Left ventricle myocardium inferior (tissue), 1 donor: Measurements from ENCODE around the gene PSME1. TPM values are rescaled to one million over a fixed set of nuclear protein-coding genes. Genes with fewer than 3 reads are reported as not detected.
A peak's percentile ranks its signal among the peaks of the same experiment; 100 is the strongest.

ENCODE experiments used
- DNase-seq: peaks from one replicate; pipeline ENCODE4 v3.0.0-alpha.2; 2020
- H3K27ac ChIP-seq: fragments of 200-600 bp; replicated peaks from 2 replicates; pipeline ENCODE4 v1.8.0; 2021
- H3K27me3 ChIP-seq: fragments of 200-600 bp; 2 replicates; pipeline ENCODE4 v1.8.0; 2021; ENCODE audit warnings: low read depth
- H3K36me3 ChIP-seq: fragments of 200-600 bp; 2 replicates; pipeline ENCODE4 v1.8.0; 2021
- H3K4me1 ChIP-seq: fragments of 200-600 bp; 2 replicates; pipeline ENCODE4 v1.8.0; 2021
- H3K4me3 ChIP-seq: fragments of 200-600 bp; 2 replicates; pipeline ENCODE4 v1.8.0; 2021; ENCODE audit warnings: mild to moderate bottlenecking, moderate library complexity
- H3K9me3 ChIP-seq: fragments of 200-600 bp; replicated peaks from 2 replicates; pipeline ENCODE4 v1.8.0; 2021
- CTCF ChIP-seq: fragments of 200-600 bp; IDR thresholded peaks from 2 replicates; pipeline ENCODE4 v1.8.0; 2021; ENCODE audit warnings: antibody characterized with exemption, mild to moderate bottlenecking, borderline replicate concordance
- intact Hi-C: fragments of 100-400 bp; cut with micrococcal nuclease; formaldehyde crosslinking; loops from one replicate; pipeline ENCODE4 v1.11.0; 2022
- total RNA-seq: library from RNA; stranded (reverse); fragmentation: NEBNext Ultra II Directional; extraction: Animal tissue kit (Norgen Biotek cat#: 25700); gene quantifications from one replicate; pipeline ENCODE4 v1.2.1, GENCODE V29; 2021
- donor health status: DM: no; HTN: yes; CAD: no; lungs with severe emphysema.

Gene PSME1
- total RNA-seq, 1 donor from 2014 or later = 108 TPM

GRCh38 chr14:24177041-24177825, 41.2 kb downstream of the PSME1 start:
- H3K36me3 ChIP-seq = peaks cover 51% of the 10 kb centered on the region
- H3K27ac ChIP-seq = no peak overlapping the region
- no peaks in the 10 kb centered on the region for H3K27me3 ChIP-seq
- no peak for DNase-seq
- H3K4me1 ChIP-seq = peaks cover 19% of the 10 kb centered on the region
- intact Hi-C loops = no loop called here
- H3K9me3 ChIP-seq = no peaks in the 10 kb centered on the region
- TF ChIP-seq CTCF = no peak
- no peak overlapping the region for H3K4me3 ChIP-seq

- no peaks in the 10 kb centered on the region for H3K9me3 ChIP-seq
- H3K36me3 ChIP-seq = peaks cover 57% of the 10 kb centered on the region
- no peak for DNase-seq
- H3K4me1 ChIP-seq = peaks cover 17% of the 10 kb centered on the region
- no peaks in the 10 kb centered on the region for H3K27me3 ChIP-seq
- H3K4me3 ChIP-seq = no peak overlapping the region
- intact Hi-C loops = no loop called here
- H3K27ac ChIP-seq = no peak overlapping the region
- no peak for TF ChIP-seq CTCF
These were observed 41.9 kb downstream of the PSME1 start for GRCh38 chr14:24177891-24178290.

- Histone ChIP-seq H3K27ac (no peak overlapping the region), H3K36me3 (peaks cover 61% of the 10 kb centered on the region), H3K4me3 (no peak overlapping the region), H3K27me3 (no peaks in the 10 kb centered on the region), H3K4me1 (peaks cover 17% of the 10 kb centered on the region), H3K9me3 (no peaks in the 10 kb centered on the region)
- intact Hi-C loops = no loop called here
- TF ChIP-seq CTCF = no peak
- no peak for DNase-seq
These were observed 42.6 kb downstream of the PSME1 start for GRCh38 chr14:24178399-24179178.

GRCh38 chr14:24179294-24179960, 43.4 kb downstream of the PSME1 start:
- no peaks in the 10 kb centered on the region for H3K9me3 ChIP-seq
- no peak for DNase-seq
- no peak for TF ChIP-seq CTCF
- no peak overlapping the region for H3K4me3 ChIP-seq
- H3K27ac ChIP-seq = peak overlapping the region; percentile 57
- H3K4me1 ChIP-seq = peaks cover 17% of the 10 kb centered on the region
- peaks cover 70% of the 10 kb centered on the region for H3K36me3 ChIP-seq
- intact Hi-C loops = no loop called here
- H3K27me3 ChIP-seq = no peaks in the 10 kb centered on the region

- no peak for DNase-seq
- no peaks in the 10 kb centered on the region for H3K27me3 ChIP-seq
- H3K9me3 ChIP-seq = no peaks in the 10 kb centered on the region
- no peak overlapping the region for H3K4me3 ChIP-seq
- TF ChIP-seq CTCF = no peak
- H3K36me3 ChIP-seq = peaks cover 77% of the 10 kb centered on the region
- intact Hi-C loops = no loop called here
- H3K4me1 ChIP-seq = peaks cover 17% of the 10 kb centered on the region
- H3K27ac ChIP-seq = peak overlapping the region; percentile 57
These were observed 44.2 kb downstream of the PSME1 start for GRCh38 chr14:24179961-24180796.
